ENCODE results near the gene NPAS3. TPM values are rescaled to one million over a fixed set of nuclear protein-coding genes. Genes with fewer than 3 reads are reported as not detected.

NPAS3 gene
- total and polyA plus RNA-seq, 2 of the 8 experiments (the other 6 are each of a cell fraction or from before 2014, with no cell fraction given), result 0.11 to 0.60 TPM

DNA sequence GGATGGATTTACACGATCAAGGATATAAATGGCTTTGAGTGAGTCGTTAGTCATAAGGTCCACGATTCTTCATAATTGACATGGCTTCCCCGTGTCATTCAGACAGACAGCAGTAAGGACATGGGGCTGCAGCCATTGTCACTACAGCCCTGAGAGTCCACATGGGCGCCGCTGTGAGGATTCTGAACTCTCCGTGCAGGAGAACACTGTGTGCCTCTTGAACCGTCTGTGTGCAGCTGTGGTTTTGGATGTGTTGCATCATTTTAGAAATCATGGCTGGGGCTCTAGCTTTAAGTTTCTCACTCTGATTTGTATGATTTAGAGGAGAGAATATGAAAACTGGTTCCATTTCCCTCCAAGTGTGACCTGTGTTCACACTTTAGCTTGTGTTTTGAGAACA lies 47.2 kb downstream of the NPAS3 start (continued):
- TF ChIP-seq CHD7 (IDR thresholded peaks at IDR 0.05; ENCODE audit: insufficient replicate concordance, low read length), result no peak
- no peak for TF ChIP-seq SIRT6 (IDR thresholded peaks at IDR 0.05; ENCODE audit: low read length)
- TF ChIP-seq, protein P1, sequence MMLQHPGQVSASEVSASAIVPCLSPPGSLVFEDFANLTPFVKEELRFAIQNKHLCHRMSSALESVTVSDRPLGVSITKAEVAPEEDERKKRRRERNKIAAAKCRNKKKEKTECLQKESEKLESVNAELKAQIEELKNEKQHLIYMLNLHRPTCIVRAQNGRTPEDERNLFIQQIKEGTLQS (IDR thresholded peaks at IDR 0.05; ENCODE audit: insufficient read depth, low read depth, low read length), result no peak

Data from H1 (cell line).